NCI-H2107 treated with DMSO at 0.1 percent for 48 hours (cell line): Measurements from ENCODE around the gene PRKAG1.

ENCODE experiments used
- DNase-seq: peaks from one replicate; lab custom pipeline; 2025; ENCODE audit not compliant: unreplicated experiment; lab: John Stamatoyannopoulos, UW

The PRKAG1 gene

GRCh38 chr12:49014547-49014946 is 4.0 kb downstream of the PRKAG1 start:
- DNase-seq = no peak

GRCh38 chr12:49013428-49013827 is 5.1 kb downstream of the PRKAG1 start:
- DNase-seq = no peak

GRCh38 chr12:49012739-49013138 is 5.8 kb downstream of the PRKAG1 start:
- no peak for DNase-seq

- DNase-seq = no peak
These were observed 8.4 kb downstream of the PRKAG1 start for GRCh38 chr12:49010092-49010668.

- no peak for DNase-seq
These were observed 9.6 kb downstream of the PRKAG1 start for GRCh38 chr12:49008943-49009342.

- DNase-seq = no peak
These were observed 18.2 kb downstream of the PRKAG1 start for GRCh38 chr12:49000346-49000745.

- DNase-seq = no peak
These were observed 19.0 kb downstream of the PRKAG1 start, which contains the start of gene DDN for GRCh38 chr12:48999371-49000131. Gene DDN, minus strand, starts transcription at chr12:48999375. Its CDS starts 88 bp downstream, at chr12:48999287.

- DNase-seq = no peak
These were observed 19.9 kb downstream of the PRKAG1 start for GRCh38 chr12:48998497-48999353.

GRCh38 chr12:48997719-48998496 is 20.7 kb downstream of the PRKAG1 start:
- DNase-seq = no peak

- DNase-seq = peak; percentile 79
These were observed 21.5 kb downstream of the PRKAG1 start for GRCh38 chr12:48996794-48997718.

GRCh38 chr12:48995086-48995879 is 23.3 kb downstream of the PRKAG1 start:
- DNase-seq = peak; percentile 68

GRCh38 chr12:48994224-48995085 is 24.1 kb downstream of the PRKAG1 start:
- DNase-seq = no peak

- DNase-seq = no peak
These were observed 24.8 kb downstream of the PRKAG1 start for GRCh38 chr12:48993787-48994186.

- DNase-seq = no peak
These were observed 27.1 kb downstream of the PRKAG1 start for GRCh38 chr12:48991247-48992050.

- DNase-seq = no peak
These were observed 28.0 kb downstream of the PRKAG1 start for GRCh38 chr12:48990552-48990951.

- DNase-seq = peak; percentile 15
These were observed 30.4 kb downstream of the PRKAG1 start for GRCh38 chr12:48988030-48988649.
